ENCODE measurements around the gene LOC101059915.
"Not testable (repeated sequence)": the region's sequence is repeated elsewhere in the genome, so short reads cannot be mapped to it uniquely, and the experiment has no call there.

The LOC101059915 gene

DNA sequence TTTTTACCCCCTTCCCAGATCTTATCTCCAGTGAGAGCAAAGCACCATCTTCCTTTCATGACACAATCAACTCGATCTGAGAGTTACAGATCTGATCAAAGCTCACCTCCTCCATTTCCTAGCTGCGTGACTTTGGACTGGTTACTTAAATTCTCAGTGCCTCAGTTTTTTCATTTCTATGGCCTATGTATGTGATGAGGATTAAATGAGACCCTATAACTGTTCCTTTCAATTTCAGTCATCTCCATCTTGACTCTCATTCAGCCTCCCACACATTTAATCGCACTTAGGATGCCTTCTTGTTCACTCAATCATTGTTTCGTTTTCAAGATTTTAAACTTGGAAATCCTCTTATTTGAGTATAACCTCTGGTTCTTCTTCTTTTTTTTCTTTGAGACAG is 28.9 kb upstream of the LOC101059915 start:
- no peak for DNase-seq (ENCODE audit: low read depth in 2 of 2)

DNA sequence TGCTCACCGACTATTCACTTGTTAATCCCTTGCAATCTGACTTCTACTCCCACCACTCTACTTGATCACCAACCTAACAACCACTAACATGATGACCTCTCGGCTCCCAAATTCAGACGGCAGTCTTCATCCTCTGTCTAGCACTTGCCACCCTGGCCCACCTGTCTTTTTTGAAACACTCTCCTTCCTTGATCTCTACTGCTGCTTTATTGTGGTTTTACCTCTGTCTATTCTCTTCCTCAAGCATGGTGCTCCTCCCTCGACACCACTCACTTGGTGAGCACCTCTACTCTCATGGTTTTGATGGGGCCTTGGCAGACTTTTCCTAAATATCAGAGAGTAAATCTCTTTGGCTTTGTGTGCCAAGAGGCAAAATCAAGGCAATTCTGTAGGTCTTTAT is 27.3 kb upstream of the LOC101059915 start:
- no peak for DNase-seq (ENCODE audit: low read depth in 2 of 2)

DNA sequence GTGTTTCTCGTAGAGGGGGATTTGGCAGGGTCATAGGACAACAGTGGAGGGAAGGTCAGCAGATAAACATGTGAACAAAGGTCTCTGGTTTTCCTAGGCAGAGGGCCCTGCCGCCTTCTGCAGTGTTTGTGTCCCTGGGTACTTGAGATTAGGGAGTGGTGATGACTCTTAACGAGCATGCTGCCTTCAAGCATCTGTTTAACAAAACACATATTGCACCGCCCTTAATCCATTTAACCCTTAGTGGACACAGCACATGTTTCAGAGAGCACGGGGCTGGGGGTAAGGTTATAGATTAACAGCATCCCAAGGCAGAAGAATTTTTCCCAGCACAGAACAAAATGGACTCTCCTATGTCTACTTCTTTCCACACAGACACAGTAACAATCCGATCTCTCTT is 22.9 kb upstream of the LOC101059915 start:
- not testable (repeated sequence) for DNase-seq (ENCODE audit: low read depth in 2 of 2)

DNA sequence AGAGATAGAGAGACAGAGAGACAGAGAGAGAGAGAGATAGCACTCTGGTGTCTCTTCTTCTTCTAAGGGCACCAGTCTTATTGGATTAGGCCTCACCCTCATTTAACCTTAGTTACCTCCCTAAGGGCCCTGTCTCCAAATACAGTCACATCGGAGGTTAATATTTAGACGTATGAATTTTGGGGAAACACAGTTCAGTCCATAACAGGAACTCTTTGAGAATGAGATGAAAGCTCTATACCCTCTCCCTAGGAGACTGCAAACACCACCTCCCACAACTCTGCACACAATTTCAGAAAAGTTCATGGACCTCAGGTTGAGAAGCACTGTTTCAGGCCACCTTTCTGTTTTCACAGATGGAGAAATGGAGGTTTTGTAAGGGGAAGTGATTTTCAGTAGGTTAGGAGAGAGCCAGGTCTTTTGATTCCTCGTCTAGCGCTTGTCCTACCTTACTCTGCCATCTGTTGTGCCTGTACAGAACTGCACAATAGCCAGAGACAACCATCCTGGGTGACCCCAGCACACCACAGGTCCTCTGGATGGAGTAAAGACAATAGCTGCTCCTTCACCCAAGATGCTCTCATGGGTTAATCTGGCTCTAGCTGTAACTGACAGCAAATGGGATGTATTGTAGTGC is 16.9 kb upstream of the LOC101059915 start:
- peak; percentile 14 to 43 for DNase-seq (ENCODE audit: low read depth in 2 of 2)

DNA sequence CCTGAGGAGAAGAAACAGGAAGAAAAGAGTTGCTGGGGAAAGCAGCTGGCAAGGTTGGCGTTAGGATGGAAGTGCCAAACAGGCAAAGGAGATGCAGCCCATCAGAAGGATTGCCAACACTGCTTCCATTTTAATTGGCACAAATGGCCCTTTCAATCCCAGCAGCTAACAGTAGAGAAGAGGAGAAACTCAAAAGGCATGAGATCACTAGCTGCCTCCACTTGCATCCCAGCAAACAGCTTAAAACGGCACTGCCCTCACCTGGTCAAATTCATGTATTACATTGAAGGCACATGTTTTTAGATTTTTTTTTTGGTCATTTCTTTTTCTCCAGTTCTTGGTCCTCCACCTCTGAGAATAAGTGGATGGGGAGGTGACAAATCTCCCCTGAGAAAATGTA is 14.9 kb upstream of the LOC101059915 start:
- DNase-seq (ENCODE audit: low read depth in 2 of 2) = peak; percentile 64 to 70

DNA sequence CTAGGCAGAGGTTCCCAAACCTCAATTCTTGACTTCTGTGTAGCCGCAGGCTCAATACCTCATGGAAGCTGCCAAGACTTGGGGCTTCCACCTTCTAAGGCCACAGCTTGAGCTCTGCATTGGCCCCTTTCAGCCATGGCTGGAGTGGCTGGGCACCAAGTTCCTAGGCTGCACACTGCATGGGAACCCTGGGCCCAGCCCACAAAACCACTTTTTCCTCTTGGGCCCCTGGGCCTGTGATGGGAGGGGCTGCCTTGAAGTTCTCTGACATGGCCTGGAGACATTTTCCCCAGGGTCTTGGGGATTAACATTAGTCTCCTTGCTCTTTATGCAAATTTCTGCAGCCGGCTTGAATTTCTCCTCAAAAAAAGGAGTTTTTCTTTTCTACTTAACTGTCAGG is 14.0 kb upstream of the LOC101059915 start:
- no peak for DNase-seq (ENCODE audit: low read depth in 2 of 2)

GRCh38 chrX:71657267-71657666 is 10.1 kb upstream of the LOC101059915 start:
- DNase-seq (ENCODE audit: low read depth in 2 of 2) = no peak

DNA sequence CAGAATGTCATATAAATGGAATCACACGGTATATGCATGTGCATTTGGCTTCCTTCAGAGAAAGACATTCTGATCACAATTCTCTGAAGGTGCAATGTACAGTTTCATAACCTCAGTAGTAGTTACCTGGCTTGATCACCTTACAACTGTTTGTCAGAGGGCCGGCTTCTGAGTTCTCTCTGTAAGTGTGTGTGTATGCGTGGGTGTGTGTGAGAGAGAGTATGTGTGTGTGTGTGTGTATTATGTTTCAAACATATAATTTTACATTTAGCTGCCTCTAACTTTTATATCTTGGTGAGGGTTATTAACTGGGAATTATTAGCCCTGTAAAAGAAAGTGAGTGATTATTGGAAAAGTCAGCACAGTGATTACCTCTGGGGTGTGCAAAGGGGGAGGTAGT is 8.0 kb upstream of the LOC101059915 start:
- no peak for DNase-seq (ENCODE audit: low read depth in 2 of 2)

DNA sequence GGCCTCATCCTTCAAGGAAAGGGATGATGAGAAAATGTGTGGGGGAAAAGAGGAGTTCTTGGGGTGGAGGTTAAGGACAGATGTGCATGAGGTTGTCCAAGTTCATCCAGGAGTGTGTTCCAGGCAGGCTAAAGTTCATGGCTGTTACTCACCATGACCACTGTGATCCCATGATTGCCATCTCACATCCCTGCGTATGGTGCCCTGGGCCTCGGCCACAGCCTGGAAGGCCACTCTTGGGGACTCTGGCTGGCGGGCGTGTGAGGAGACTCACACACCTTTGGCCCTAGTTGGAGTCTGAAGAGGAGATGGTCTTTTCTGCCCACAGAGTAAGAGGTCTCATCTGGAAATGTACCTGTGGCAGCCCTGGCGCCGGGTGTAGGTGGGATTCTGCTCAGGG is 7.4 kb upstream of the LOC101059915 start:
- DNase-seq (ENCODE audit: low read depth in 2 of 2) = no peak

DNA sequence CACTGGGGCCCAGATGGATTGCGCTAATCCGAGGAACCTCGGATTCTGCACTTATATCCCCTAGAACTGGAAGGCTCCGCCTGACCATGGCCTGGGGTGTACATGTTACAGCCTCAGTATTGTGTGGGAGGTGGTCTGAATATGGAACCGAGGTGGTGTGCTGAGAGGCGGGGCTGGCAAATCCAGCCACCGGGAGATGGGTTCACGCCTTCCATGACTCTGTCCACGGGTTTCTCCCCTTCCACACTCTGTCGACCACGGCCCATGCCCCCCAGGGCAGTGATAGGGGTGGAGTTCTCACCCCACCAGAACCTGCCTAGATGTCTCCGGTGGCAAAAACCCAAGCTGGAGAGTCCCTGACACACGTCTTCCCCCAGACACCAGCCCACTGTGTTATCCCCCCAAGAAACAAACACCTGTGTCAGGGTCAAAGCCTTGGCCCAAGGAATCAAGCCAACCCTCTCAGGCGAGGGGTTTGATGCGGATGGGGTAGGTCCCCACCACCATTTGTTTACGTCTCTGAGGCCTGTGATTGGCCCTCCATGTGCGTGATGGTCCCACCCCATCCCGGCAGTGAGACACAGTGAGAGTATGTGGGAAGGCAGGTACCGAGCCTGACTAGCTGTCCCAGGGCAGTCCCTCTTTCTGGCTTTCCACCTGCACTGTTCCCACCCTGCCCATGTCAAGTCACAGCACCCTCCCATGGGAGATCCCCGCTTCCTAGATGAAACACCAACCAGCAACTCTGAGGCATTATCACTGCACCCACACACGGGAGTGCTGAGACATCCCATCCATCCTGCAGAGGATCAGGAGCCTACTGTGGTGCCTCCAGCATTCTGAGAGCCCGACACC is 6.6 kb upstream of the LOC101059915 start:
- no peak for DNase-seq (ENCODE audit: low read depth in 2 of 2)

DNA sequence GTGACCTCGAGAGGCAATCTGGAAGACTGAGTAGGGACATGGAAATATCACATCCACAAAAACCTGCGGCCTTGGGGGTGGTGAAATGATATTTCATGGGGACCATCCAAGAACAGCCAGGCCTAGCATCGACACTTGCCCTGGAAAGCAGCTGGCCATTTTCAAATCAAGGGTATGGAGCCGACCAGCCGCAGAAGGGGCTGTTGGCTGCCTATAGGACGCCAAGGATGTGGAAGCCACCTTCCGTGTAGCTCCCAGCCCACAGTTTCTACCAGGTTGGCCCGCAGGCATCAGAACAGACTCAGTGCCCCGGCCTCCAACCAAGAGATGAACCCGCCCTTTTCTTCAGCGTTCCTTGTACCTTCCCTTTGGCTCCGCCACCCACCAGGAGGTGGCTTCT is 5.4 kb upstream of the LOC101059915 start:
- no peak for DNase-seq (ENCODE audit: low read depth in 2 of 2)

DNA sequence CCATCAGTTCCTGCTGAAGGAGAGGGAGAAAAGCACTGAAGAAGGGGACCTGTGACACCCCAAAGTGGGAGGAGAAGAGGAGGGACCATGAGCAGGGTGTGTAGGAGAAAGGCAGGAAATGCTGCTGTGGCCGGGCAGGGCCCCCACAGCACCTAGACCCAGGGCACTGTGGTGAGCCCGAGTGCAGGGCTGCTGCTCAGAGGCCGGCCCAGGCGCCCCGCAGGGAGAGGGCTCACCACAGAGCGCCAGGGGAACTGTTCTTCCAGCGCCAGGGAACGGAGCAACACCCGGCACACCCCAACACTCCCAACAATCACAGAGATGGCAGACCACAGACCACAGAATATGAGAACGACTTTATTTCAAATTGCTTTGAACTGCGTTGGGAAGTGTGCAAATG is 4.7 kb upstream of the LOC101059915 start:
- not testable (repeated sequence) for DNase-seq (ENCODE audit: low read depth in 2 of 2)

DNA sequence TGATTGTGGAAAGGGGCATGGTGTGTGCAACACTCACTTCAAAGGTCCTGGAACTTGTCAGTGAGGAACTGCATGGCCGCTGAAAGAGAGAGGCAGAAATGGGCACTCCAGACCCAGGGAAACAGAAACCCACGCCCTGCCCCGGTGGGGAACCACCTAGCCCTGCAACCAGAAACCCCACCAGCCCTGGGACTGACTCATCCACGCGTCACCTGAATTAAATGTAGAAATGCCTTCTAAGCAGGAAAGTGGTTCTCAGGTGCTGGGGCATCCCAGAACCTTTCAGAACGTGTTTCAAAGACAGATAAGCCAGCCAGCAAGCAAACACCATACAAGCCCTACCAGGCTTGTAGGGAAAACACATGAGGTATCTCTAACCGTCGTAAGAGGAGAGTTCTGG is 4.1 kb upstream of the LOC101059915 start:
- DNase-seq (ENCODE audit: low read depth in 2 of 2) = not testable (repeated sequence)

- DNase-seq (ENCODE audit: low read depth in 2 of 2) = peak in 1 of 2 donors; percentile 21
Observed at GRCh38 chrX:71664202-71664601, 3.1 kb upstream of the LOC101059915 start.

DNA sequence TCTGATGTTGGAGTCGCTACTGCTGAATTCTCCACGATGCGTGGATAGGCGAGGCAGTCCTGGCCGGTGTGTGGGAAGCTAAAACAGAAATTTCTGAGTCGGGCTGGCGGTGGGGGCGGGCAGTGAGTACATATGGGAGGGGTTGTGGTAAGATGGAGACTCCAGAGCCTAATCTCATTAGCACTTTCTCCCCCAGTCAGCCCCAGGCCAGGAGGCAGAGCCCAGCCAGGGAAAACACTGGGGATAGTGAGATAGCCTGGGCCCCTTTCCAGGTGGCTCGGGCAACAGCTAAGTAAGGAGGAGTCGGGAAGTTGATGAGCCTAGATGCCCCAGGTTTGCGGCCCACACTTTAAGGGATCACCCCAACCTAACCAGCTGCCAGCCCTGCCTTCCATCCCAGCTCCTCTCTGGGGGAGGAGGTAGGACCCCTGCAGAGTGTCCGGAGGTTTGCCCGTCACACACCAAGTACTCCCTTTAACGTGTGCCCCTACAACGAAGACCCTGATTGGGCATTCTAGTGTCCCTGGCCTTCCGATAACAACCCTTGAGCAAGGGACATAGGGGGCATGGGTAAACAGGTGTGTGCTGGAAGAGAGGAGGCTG is 2.4 kb upstream of the LOC101059915 start:
- no peak for DNase-seq (ENCODE audit: low read depth in 2 of 2)

DNA sequence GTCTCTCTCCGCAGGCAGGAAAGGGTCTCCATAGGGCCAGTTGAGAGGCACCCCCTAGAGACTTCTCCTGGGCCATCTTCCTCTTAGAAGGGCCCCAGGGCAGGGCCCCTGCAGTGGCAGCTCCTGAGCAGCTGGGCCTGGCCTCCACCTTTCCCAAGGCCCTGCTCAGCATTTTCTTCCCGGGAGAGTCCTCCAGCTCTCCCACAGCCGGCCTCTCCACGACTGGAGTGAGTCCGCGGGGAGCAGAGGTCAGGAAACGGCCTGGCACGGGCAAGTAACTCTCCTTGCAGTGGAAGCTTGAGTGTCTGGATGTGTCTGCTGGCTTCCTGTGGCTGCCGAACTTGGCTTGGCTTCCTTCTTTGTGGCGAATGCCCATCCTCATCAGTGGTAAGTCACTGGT is 1.6 kb upstream of the LOC101059915 start:
- DNase-seq (ENCODE audit: low read depth in 2 of 2) = no peak

DNA sequence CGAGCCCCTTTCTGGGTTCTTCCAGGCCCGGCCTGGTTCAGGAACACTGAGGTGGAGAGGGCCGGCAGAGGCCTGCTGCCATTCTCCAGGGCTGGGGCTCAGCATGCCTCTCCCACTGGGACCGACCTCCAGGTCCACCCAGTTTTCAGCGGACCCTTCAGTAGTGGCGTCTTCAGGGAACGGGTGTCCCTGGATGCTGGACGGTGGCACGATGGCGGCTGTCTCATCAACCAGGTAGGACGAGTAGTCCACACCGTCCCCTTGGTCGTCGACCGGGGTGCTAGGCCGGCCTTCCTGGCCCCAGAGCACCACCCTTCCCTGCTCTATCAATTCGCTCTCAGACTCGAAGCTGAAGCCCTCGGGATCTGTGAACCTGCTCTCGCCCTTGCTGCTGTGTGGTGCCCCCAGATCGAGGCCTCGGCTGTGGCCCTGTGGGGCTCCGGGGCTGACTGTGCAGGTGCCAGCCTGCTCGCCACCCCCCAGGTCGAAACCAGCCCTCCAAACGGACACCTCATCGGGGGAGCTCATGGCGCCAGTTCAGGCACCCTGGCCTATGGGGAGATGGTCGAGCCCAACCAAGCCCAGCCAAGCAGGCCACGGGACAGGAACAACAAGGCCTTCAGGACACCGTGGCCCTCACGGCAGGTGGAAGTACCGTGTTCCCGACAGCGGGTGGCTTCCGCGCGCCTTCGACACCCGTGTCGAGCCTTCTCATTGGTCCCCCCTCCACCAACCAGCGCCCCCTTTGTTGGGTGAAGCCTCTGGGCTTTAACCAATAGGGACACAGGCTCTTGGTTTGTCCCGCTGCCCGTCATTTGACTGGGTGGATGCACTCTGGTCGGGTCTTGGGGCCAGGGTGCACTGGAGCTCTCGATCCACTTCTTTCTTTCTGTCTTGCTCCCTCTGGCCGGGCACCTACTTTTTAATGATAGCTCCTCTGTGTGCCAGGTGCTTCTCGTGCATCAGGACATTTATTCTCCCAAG is 814 bp upstream of the LOC101059915 start:
- DNase-seq (ENCODE audit: low read depth in 2 of 2) = no peak

DNA sequence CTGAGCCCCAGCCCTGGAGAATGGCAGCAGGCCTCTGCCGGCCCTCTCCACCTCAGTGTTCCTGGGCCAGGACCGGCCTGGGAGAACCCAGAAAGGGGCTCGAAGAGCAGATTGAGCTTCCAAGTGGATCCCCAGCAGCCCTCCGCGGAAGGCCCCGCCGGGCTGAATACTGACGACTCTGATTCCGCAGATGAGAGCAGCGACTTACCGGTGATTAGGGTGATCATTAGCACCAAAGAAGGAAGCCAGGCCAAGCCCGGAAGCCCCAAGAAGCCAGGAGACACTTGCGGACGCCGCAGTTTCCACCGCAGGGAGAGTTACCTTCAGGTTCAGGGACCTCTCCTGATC is 876 bp downstream of the LOC101059915 start:
- no peak for DNase-seq (ENCODE audit: low read depth in 2 of 2)

DNA sequence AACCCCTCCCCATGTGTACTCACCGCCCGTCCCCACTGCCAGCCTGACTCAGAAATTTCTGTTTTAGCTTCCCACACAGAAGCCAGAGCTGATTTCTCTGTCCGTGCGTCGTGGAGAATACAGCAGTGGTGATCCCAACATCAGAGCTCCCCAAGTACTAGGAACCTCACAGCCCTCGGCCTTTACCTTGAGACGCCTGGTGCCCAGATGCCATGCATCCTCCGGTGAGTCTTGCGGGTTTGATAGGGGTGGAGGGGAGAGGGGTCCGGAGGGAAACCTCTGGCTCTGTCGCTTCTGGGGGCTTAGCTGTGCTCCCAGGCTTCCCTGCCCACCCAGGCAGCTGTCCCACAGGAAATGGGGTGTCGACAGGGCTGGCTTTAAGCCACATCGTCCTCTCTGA is 2.1 kb downstream of the LOC101059915 start:
- DNase-seq (ENCODE audit: low read depth in 2 of 2) = no peak

DNA sequence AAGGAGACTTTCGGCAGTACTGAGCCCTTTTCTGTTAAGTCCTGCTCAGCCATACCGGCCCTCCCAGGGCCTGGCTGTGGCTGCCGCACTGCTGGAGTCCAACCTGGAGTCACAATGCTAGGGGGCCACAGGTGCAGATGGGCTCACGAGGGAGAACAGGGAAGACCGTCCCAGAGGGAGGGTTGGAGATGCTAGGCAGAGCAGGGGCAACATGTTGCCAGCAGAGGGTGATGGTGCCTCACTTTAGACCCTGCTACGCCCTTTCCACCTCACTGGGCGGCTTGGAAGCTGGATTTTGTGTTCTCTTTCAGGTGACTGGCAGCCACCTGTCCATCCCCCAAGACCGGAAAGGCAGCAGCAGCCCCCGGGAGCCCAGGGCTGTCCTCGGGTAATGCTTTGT is 2.6 kb downstream of the LOC101059915 start:
- peak; percentile 16 to 28 for DNase-seq (ENCODE audit: low read depth in 2 of 2)

DNA sequence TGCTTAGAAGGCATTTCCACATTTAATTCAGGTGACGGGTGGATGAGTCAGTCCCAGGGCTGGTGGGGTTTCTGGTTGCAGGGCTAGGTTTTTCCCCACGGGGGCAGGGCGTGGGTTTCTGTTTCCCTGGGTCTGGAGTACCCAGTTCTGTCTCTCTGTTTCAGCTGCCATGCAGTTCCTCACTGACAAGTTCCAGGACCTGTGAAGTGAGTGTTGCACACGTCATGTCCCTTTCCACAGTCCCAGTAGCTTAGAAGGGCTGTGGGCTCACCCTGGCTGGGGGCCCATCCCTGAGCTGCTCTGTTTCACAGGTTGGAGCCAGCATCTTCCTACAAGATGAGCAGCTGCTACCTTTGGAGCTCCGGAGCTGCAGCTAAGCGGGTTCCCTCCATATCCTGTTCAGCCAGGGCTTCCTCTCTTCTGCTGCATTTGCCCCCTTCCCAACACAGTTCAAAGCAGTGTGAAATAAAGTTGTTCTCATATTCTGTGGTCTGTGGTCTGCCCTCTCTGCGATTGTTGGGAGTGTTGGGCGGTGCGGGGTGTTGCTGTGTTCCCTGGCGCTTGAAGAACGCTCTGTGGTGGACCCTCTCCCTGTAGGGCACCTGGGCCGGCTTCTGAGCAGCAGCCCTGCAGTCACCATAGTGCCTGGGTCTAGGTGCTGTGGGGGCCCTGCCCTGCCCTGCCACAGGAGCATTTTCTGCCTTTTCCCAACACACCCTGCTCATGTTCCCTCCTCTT is 3.9 kb downstream of the LOC101059915 start:
- DNase-seq (ENCODE audit: low read depth in 2 of 2) = no peak

Measured in lung microvascular endothelial cell (primary cell).